HG03135 (cell line): ENCODE results near the gene TMEM106B.
"Not testable (repeated sequence)": the region's sequence is repeated elsewhere in the genome, so short reads cannot be mapped to it uniquely, and the experiment has no call there.

Source experiments
- ATAC-seq: cut with Tn5 transposase; IDR thresholded peaks from one replicate; pipeline ENCODE4 v1.9.1; 2021; ENCODE audit warnings: mild to moderate bottlenecking, moderate library complexity; ENCODE audit not compliant: unreplicated experiment

TMEM106B gene

GRCh38 chr7:12211054-12211710 is at the start of gene TMEM106B:
Gene TMEM106B, plus strand, starts transcription at chr7:12211294. Its CDS starts 3,517 bp downstream, at chr7:12214811.
- peak; percentile 97 for ATAC-seq

GRCh38 chr7:12162415-12163113 is 48.5 kb upstream of the TMEM106B start:
- no peak for ATAC-seq

GRCh38 chr7:12168065-12168464 is 43.0 kb upstream of the TMEM106B start:
- not testable (repeated sequence) for ATAC-seq

- not testable (repeated sequence) for ATAC-seq
Observed at GRCh38 chr7:12169981-12170820, 40.9 kb upstream of the TMEM106B start.

GRCh38 chr7:12173671-12174070 is 37.4 kb upstream of the TMEM106B start:
- ATAC-seq = no peak

GRCh38 chr7:12174931-12175330 is 36.2 kb upstream of the TMEM106B start:
- no peak for ATAC-seq

- ATAC-seq = no peak
Observed at GRCh38 chr7:12178317-12178716, 32.8 kb upstream of the TMEM106B start.

- no peak for ATAC-seq
Observed at GRCh38 chr7:12194426-12194825, 16.7 kb upstream of the TMEM106B start.

GRCh38 chr7:12196386-12196785 is 14.7 kb upstream of the TMEM106B start:
- no peak for ATAC-seq

- no peak for ATAC-seq
Observed at GRCh38 chr7:12199363-12199762, 11.7 kb upstream of the TMEM106B start.

GRCh38 chr7:12207046-12207445 is 4.0 kb upstream of the TMEM106B start:
- ATAC-seq = no peak

GRCh38 chr7:12209221-12209620 is 1.9 kb upstream of the TMEM106B start:
- no peak for ATAC-seq

- ATAC-seq = peak; percentile 32
Observed at GRCh38 chr7:12210179-12211053, 678 bp upstream of the TMEM106B start.

- no peak for ATAC-seq
Observed at GRCh38 chr7:12211711-12212485, 804 bp downstream of the TMEM106B start.

GRCh38 chr7:12217311-12217710 is 6.2 kb downstream of the TMEM106B start:
- ATAC-seq = no peak

GRCh38 chr7:12220389-12221046 is 9.4 kb downstream of the TMEM106B start:
- ATAC-seq = no peak

GRCh38 chr7:12221414-12221813 is 10.3 kb downstream of the TMEM106B start:
- ATAC-seq = no peak

GRCh38 chr7:12222889-12223579 is 11.9 kb downstream of the TMEM106B start:
- ATAC-seq = peak; percentile 93

GRCh38 chr7:12225017-12225416 is 13.9 kb downstream of the TMEM106B start:
- ATAC-seq = not testable (repeated sequence)
